Activated naive CD8-positive, alpha-beta T cell treated with anti-CD3 and anti-CD28 coated beads for 36 hours (primary cell): Measurements from ENCODE around the gene AMY2B. TPM values are rescaled to one million over a fixed set of nuclear protein-coding genes. Genes with fewer than 3 reads are reported as not detected.
"Not testable (repeated sequence)": the region's sequence is repeated elsewhere in the genome, so short reads cannot be mapped to it uniquely, and the experiment has no call there.

ENCODE experiments used
- DNase-seq: peaks from one replicate; pipeline ENCODE4 v3.0.0; 2021
- H3K27ac Mint-ChIP-seq: one replicate; pipeline ENCODE4 v1.8.0; 2022; ENCODE audit warnings: mild to moderate bottlenecking, moderate library complexity, mixed read lengths
- H3K27me3 Mint-ChIP-seq: one replicate; pipeline ENCODE4 v1.8.0; 2022; ENCODE audit warnings: mild to moderate bottlenecking, mixed read lengths
- H3K36me3 Mint-ChIP-seq: one replicate; pipeline ENCODE4 v1.8.0; 2021; ENCODE audit warnings: mild to moderate bottlenecking, mixed read lengths
- H3K4me1 Mint-ChIP-seq: one replicate; pipeline ENCODE4 v1.8.0; 2021; ENCODE audit warnings: mixed read lengths
- H3K4me3 Mint-ChIP-seq: one replicate; pipeline ENCODE4 v1.8.0; 2022; ENCODE audit warnings: mild to moderate bottlenecking, moderate library complexity, mixed read lengths
- H3K9me3 Mint-ChIP-seq: one replicate; pipeline ENCODE4 v1.8.0; 2022; ENCODE audit warnings: mixed read lengths
- total RNA-seq, 2 experiments: library from RNA; stranded (reverse); gene quantifications; one replicate each; pipeline ENCODE4 v1.2.3, GENCODE V29; 2021

The AMY2B gene
- total RNA-seq, 2 experiments from 2014 or later, result 4.6 to 5.3 TPM

- Mint-ChIP-seq H3K4me1 (peaks cover 8% of the 10 kb centered on the region), H3K27ac (peak overlapping the region; percentile 26), H3K36me3 (peaks cover 6% of the 10 kb centered on the region), H3K4me3 (no peak overlapping the region), H3K27me3 (no peaks in the 10 kb centered on the region), H3K9me3 (no peaks in the 10 kb centered on the region)
- no peak for DNase-seq
Measured at GRCh38 chr1:103576065-103576464, 4.7 kb downstream of the AMY2B start.

GRCh38 chr1:103576784-103577183 is 5.4 kb downstream of the AMY2B start:
- not testable (repeated sequence) for DNase-seq, H3K27ac Mint-ChIP-seq, H3K4me1 Mint-ChIP-seq, H3K36me3 Mint-ChIP-seq, H3K27me3 Mint-ChIP-seq, H3K9me3 Mint-ChIP-seq, H3K4me3 Mint-ChIP-seq

- no peaks in the 10 kb centered on the region for H3K4me1 Mint-ChIP-seq
- no peaks in the 10 kb centered on the region for H3K27me3 Mint-ChIP-seq
- no peaks in the 10 kb centered on the region for H3K36me3 Mint-ChIP-seq
- DNase-seq, result no peak
- no peak overlapping the region for H3K27ac Mint-ChIP-seq
- H3K4me3 Mint-ChIP-seq, result no peak overlapping the region
- H3K9me3 Mint-ChIP-seq, result peaks cover 4% of the 10 kb centered on the region
Measured at GRCh38 chr1:103582464-103582863, 11.1 kb downstream of the AMY2B start.

- peaks cover 6% of the 10 kb centered on the region for H3K9me3 Mint-ChIP-seq
- H3K4me3 Mint-ChIP-seq, result no peak overlapping the region
- H3K27ac Mint-ChIP-seq, result no peak overlapping the region
- H3K36me3 Mint-ChIP-seq, result no peaks in the 10 kb centered on the region
- DNase-seq, result no peak
- no peaks in the 10 kb centered on the region for H3K27me3 Mint-ChIP-seq
- H3K4me1 Mint-ChIP-seq, result no peaks in the 10 kb centered on the region
Measured at GRCh38 chr1:103583887-103584286, 12.5 kb downstream of the AMY2B start.

- DNase-seq, result no peak
- Mint-ChIP-seq H3K27me3 (no peaks in the 10 kb centered on the region), H3K9me3 (peaks cover 9% of the 10 kb centered on the region), H3K36me3 (peaks cover under 1% of the 10 kb centered on the region), H3K27ac (no peak overlapping the region), H3K4me1 (no peaks in the 10 kb centered on the region), H3K4me3 (no peak overlapping the region)
Measured at GRCh38 chr1:103584537-103584936, 13.1 kb downstream of the AMY2B start.

GRCh38 chr1:103602740-103603139 is 31.4 kb downstream of the AMY2B start:
- not testable (repeated sequence) for H3K36me3 Mint-ChIP-seq, DNase-seq, H3K9me3 Mint-ChIP-seq, H3K4me1 Mint-ChIP-seq, H3K4me3 Mint-ChIP-seq, H3K27ac Mint-ChIP-seq, H3K27me3 Mint-ChIP-seq

- H3K27ac Mint-ChIP-seq, result no peak overlapping the region
- no peak for DNase-seq
- H3K4me1 Mint-ChIP-seq, result no peaks in the 10 kb centered on the region
- no peaks in the 10 kb centered on the region for H3K36me3 Mint-ChIP-seq
- no peaks in the 10 kb centered on the region for H3K27me3 Mint-ChIP-seq
- H3K9me3 Mint-ChIP-seq, result peaks cover 1% of the 10 kb centered on the region
- no peak overlapping the region for H3K4me3 Mint-ChIP-seq
Measured at GRCh38 chr1:103616362-103616761, 45.0 kb downstream of the AMY2B start.

- not testable (repeated sequence) for H3K4me1 Mint-ChIP-seq, H3K9me3 Mint-ChIP-seq, H3K36me3 Mint-ChIP-seq, H3K4me3 Mint-ChIP-seq, H3K27me3 Mint-ChIP-seq, H3K27ac Mint-ChIP-seq, DNase-seq
Measured at GRCh38 chr1:103616994-103617477, 45.6 kb downstream of the AMY2B start, which contains the start of gene AMY2A. Gene AMY2A, plus strand, starts transcription at chr1:103617427. Its CDS starts 14 bp downstream, at chr1:103617441.

GRCh38 chr1:103627436-103627835 is 56.0 kb downstream of the AMY2B start:
- H3K4me1 Mint-ChIP-seq, DNase-seq, H3K9me3 Mint-ChIP-seq, H3K4me3 Mint-ChIP-seq, H3K36me3 Mint-ChIP-seq, H3K27ac Mint-ChIP-seq, H3K27me3 Mint-ChIP-seq: not testable (repeated sequence)

Other genes with a start within 250 kb of the AMY2B start
- 10 to 100 TPM; 17.8 to 18.0 TPM for gene RNPC3, start 45.9 kb upstream of the AMY2B start, total RNA-seq
- not detected for gene AMY2A, start 45.8 kb downstream of the AMY2B start, total RNA-seq
- not detected for gene AMY1A, start 84.2 kb downstream of the AMY2B start, total RNA-seq
- not detected for gene AMY1B, start 124.6 kb downstream of the AMY2B start, total RNA-seq
- not detected for gene AMY1C, start 178.3 kb downstream of the AMY2B start, total RNA-seq